Effector CD4-positive, alpha-beta T cell (primary cell): ENCODE data around the gene CTXN2. TPM values are rescaled to one million over a fixed set of nuclear protein-coding genes. Genes with fewer than 3 reads are reported as not detected.

Experiments
- DNase-seq: peaks from one replicate; pipeline ENCODE4 v3.0.0-alpha.2; 2020
- total RNA-seq: gene quantifications from one replicate; lab custom pipeline; 2026; lab: John Stamatoyannopoulos, UW

The CTXN2 gene
- total RNA-seq, result not detected

- no peak for DNase-seq
Measured at GRCh38 chr15:48191574-48192225, at the start of gene CTXN2. Gene CTXN2, plus strand, starts transcription at chr15:48191665. Its CDS starts 9,636 bp downstream, at chr15:48201301.

GRCh38 chr15:48143856-48144255 is 47.6 kb upstream of the CTXN2 start:
- no peak for DNase-seq

- no peak for DNase-seq
Measured at GRCh38 chr15:48144889-48145288, 46.6 kb upstream of the CTXN2 start.

- no peak for DNase-seq
Measured at GRCh38 chr15:48145923-48146322, 45.5 kb upstream of the CTXN2 start.

DNA sequence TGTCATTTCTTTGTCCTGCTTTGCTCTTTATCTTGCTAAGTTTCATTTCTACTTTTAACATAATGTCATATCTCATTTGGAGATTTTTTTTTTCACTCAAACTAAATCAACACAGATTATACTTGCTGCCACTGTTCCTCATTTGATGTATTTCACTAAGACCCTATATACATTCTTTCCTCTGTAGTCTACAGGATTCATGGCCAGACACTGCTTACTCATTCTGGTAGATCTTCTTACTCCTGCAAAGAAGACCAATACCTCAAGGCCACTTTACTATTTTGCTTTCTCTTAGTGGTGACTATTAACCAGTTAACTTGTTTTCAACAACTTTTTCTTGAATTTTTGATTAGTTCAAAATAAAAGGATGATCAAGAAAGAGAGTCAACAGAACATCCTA is 44.1 kb upstream of the CTXN2 start:
- DNase-seq, result no peak

GRCh38 chr15:48149858-48150257 is 41.6 kb upstream of the CTXN2 start:
- DNase-seq, result no peak

GRCh38 chr15:48153526-48153925 is 37.9 kb upstream of the CTXN2 start:
- DNase-seq, result no peak

- DNase-seq, result no peak
Measured at GRCh38 chr15:48168616-48169015, 22.8 kb upstream of the CTXN2 start.

- DNase-seq, result no peak
Measured at GRCh38 chr15:48170981-48171380, 20.5 kb upstream of the CTXN2 start.

DNA sequence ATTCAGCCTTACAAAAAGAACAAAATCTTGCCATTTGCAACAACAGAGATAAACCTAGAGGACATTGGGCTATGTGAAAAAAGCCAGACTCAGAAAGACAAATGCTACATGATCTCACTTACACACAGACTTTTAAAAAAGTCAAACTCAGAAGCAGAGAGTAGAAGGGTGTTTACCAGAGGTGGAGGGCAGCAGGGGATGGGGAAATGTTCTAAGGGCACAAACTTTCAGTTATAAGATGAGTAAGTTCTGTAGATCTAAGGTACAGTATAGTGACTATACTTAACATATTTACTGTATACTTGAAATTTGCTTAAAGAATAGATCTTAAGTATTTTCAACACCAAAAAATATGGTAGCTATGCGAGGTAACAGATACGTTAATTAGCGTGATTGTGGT is 16.3 kb upstream of the CTXN2 start:
- DNase-seq, result no peak

- no peak for DNase-seq
Measured at GRCh38 chr15:48176112-48176511, 15.4 kb upstream of the CTXN2 start.

GRCh38 chr15:48176957-48177356 is 14.5 kb upstream of the CTXN2 start:
- no peak for DNase-seq

DNA sequence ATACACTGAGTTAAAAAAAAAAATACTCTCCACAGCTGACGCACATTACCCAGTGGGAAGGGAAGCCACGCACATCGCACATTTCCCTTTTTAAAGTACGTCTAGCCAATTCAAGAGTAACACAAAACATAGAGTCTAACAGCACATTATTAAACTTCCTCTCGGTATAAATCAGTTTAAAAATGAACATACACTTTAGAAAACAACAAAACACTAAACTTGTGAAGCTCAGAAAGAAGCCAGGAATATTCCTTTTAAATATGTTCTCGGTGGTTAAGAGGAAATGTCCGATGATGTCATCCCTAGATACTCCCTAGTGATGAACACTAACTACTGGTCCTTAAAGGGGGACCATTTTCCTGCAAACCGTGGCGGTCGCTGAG is 14.1 kb upstream of the CTXN2 start:
- no peak for DNase-seq

DNA sequence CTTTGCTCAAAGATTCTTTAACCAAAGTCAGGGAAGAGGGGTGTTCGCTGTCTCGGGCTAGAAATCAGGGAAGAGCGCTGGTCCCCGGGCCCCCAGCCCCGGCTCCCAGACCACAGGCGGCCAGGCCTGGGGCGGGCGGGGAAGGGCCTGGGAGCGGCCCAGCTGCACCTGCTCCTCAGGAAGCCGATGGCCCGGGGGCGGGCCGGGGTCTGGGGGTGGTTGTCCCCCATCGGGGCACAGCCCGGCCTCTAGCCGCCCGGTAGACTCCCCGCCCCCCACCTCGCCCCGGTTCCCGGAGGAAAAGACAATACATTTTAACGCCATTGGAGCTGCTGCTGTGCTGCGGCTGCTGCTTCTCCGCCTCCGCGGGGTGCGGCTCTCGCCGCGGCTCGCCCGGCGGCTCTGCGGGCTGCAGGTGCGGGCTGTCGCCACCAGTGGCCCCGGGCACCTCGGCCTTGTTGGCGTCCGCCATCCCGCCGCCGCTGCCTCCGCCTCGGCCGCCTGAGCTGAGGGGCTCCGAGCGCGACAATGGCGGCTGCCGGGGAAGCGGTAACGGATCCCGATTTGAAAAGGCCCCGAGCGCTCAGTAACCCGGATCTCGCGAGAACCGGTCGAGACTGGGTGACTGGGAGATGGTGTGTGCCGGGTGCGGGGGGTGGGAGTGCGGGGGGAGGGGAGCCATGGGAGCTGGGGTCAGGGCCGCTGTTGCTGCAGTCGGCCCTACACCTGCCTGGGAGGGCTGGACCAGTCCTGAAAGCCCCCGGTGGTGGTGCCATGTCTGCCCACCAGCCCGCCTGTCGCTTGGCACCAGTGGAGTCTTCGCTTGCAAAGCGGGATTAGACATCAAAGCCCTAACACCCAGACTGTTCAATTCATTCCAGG is 13.5 kb upstream of the CTXN2 start, which contains the start of gene MYEF2:
Gene MYEF2, minus strand, starts transcription at position 530 of the 882 bp plus-strand sequence. Its CDS starts 58 bp downstream, at position 472.
- DNase-seq, result peak; percentile 37

DNA sequence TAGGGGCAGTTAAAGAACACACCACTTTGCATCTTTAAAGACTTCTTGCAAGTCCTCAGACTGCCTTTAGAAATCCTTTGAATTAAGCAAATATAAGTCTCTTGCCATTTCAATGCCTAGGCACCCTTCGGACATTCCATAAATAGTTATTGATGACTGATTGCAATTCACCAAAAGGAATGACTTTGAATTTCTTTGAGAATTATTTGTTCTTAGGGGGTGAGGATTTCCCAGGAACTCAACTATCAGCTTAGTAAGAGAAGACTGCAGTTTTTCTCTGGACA is 12.9 kb upstream of the CTXN2 start:
- DNase-seq, result no peak

DNA sequence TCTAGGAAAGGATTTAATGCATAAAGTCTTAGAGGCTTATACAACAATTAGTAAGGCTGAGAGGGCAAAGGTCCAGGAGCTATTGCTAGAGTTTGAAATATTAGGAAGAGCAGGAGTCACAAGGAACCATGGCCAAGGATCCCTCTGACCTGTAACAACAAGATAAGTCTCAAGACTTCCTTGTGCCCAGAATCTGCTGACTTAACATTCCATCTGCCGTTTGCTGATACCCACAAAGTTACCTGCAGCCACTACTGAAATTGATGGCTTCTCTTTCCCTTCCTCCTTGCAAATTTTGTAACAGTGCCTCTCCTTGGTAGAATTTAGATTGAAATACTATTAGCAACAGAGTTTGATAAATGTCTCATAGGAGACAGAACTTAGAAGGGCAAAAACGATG is 8.7 kb upstream of the CTXN2 start:
- no peak for DNase-seq

DNA sequence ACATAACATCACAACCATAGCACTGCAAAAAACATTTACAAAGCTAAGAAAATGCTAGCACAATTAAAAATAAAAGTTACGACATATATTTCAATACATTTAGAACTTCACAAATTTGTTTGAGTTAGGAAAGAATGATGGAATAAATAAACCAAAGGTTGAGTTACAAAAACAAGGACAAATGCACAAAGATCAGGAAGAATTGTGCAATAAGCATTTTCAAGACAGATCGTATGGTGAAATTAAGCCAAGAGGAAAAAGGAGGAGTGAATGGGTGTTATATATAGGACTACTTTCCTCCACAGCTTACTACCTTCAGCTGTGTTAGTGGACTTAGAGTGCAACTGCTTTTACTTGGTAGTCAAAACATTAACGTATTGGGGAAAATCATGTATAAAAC is 5.9 kb upstream of the CTXN2 start:
- DNase-seq, result no peak

DNA sequence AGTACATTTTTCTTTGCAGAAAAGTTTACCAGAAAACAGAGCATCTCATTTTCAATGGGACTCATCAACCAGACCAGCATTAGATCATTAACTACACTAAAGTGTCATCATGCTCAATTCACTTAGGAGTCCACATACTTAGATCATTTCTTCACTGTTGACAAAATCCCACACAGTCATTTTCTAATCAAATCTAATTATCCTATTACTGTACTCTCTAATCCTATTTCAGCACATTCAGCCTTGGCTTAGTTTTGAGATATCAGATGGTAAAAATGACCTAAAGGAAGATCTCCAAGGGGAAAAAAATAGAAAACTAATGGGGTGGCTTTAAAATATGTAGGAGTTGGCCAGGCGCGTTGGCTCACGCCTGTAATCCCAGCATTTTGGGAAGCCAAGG is 5.2 kb upstream of the CTXN2 start:
- no peak for DNase-seq

DNA sequence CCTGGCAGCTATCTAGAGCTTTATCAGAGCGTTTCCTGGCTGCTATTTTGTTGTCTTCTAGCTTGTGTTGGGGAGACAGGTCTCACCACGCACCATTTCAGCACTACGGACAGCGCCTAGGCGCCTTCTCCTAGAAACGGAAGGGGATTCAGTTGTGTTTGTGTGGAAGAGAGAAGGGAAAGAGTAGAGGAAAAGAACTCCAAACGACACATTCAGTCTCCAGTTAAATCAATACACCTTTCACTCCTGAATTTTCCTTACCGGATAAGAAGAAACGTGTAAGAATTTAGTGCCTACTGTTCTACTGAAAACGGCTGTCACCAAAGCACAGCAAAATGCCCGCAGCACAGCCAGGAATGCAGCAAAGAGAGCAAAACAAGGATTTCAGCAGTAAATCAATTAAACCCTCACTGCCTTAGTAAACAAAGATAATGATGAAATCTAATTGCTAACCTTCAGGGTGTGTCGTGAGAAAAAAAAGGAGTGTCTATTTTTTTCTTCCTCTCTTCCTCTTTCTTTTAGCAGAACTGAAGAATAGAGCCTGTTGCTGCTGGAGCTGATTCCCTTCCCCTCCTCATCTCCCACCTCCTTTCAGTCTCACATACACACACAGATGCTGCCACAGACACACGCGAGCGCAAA is 412 bp upstream of the CTXN2 start:
- DNase-seq, result peak; percentile 2

- no peak for DNase-seq
Measured at GRCh38 chr15:48202068-48202467, 10.6 kb downstream of the CTXN2 start.

DNA sequence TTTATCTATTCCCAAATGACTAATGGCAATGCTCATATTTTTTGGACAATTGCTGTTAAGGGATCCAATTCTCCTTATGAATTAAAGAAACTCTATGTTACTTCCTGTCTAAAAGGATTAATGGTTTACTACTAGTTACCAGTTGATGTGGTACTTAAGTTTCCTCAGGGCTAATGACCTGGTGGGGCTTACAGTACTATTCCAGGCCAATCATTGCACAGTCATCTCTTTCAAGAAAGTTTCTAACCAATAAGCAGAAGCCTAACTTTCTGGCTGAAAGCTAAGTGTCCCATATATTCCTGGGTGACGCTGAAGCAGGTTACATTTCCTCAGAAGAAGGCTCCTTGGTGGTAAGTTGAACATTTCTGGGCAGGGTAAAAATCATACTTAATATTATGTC is 14.5 kb downstream of the CTXN2 start, which contains the start of gene SLC12A1:
Gene SLC12A1, plus strand, starts transcription at position 322 of the 400 bp plus-strand sequence. CDS start 1,418 bp downstream, outside the sequence.
- DNase-seq, result no peak

- no peak for DNase-seq
Measured at GRCh38 chr15:48221261-48221660, 29.8 kb downstream of the CTXN2 start.

DNA sequence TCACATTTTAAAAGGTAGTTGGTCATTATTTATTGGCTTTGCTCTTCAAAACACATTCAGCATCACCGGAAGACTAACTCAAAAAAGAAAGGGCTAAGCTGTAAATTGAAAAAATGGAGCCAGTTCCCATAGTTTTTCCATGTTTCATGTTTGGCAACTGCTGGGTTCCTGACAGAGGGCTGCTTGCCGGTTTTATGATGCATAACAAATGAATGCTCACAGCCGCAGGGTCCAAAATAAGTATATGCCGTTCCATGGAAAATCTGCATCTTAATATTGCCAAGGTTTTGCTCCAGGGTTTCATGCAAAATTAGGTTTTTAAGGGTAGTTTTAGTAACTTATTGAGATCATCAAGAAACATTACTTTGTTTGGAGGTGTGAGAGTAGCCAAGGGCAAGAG is 30.4 kb downstream of the CTXN2 start:
- DNase-seq, result no peak

- no peak for DNase-seq
Measured at GRCh38 chr15:48222627-48223026, 31.2 kb downstream of the CTXN2 start.
